ENCODE data around the gene HMGN3.
A peak's percentile ranks its signal among the peaks of the same experiment; 100 is the strongest.

Gene HMGN3

GRCh38 chr6:79184086-79184485 is 50.4 kb downstream of the HMGN3 start:
- no peak for DNase-seq

GRCh38 chr6:79180052-79180451 is 54.4 kb downstream of the HMGN3 start:
- no peak for DNase-seq

GRCh38 chr6:79173378-79173777 is 61.1 kb downstream of the HMGN3 start:
- DNase-seq = peak; percentile 4 to 7

- DNase-seq = no peak
Measured at GRCh38 chr6:79170959-79171358, 63.5 kb downstream of the HMGN3 start.

GRCh38 chr6:79170431-79170830 is 64.1 kb downstream of the HMGN3 start:
- no peak for DNase-seq

GRCh38 chr6:79168695-79168980 is 65.8 kb downstream of the HMGN3 start:
- DNase-seq = no peak

- DNase-seq = no peak
Measured at GRCh38 chr6:79167931-79168694, 66.4 kb downstream of the HMGN3 start.

GRCh38 chr6:79159846-79160245 is 74.6 kb downstream of the HMGN3 start:
- no peak for DNase-seq

- no peak for DNase-seq
Measured at GRCh38 chr6:79158856-79159516, 75.5 kb downstream of the HMGN3 start.

- DNase-seq = peak in 1 of 2 experiments; percentile 24
Measured at GRCh38 chr6:79157961-79158644, 76.4 kb downstream of the HMGN3 start.

GRCh38 chr6:79152269-79152737 is 82.2 kb downstream of the HMGN3 start:
- DNase-seq = no peak

All from Kasumi-1 (cell line).